HepG2 (cell line): ENCODE results near the gene TJP2. TPM values are rescaled to one million over a fixed set of nuclear protein-coding genes. Genes with fewer than 3 reads are reported as not detected.
A peak's percentile ranks its signal among the peaks of the same experiment; 100 is the strongest.

ENCODE experiments used
- ATAC-seq: fragments of 200-7000 bp; cut with Tn5 transposase; 3 replicates; pipeline ENCODE4 v1.9.1; 2020; ENCODE audit warnings: mild to moderate bottlenecking, moderate library complexity
- BruUV-seq: library from RNA; stranded (reverse); fragments of 400-500 nt; replicated peaks from 2 replicates; lab custom pipeline; 2021; lab: Mats Ljungman, UMichigan
- CTCF ChIA-PET: fragments of 300-600 bp; formaldehyde crosslinking; extraction: SDS; loops from one replicate; lab custom pipeline; 2021; ENCODE audit warnings: low total read pairs, inconsistent platforms, low intra/inter-chr PET ratio; lab: Yijun Ruan, JAX
- POLR2A ChIA-PET: fragments of 350-600 bp; sonication (Branson Sonifier 250); formaldehyde crosslinking; loops from one replicate; lab custom pipeline; 2020; ENCODE audit warnings: antibody characterized with exemption, inconsistent platforms; lab: Yijun Ruan, JAX
- DNase-seq: peaks from one replicate; pipeline ENCODE4 v3.0.0-alpha.2; 2015; ENCODE audit warnings: low spot score
- FAIRE-seq: peaks from 3 replicates; lab custom pipeline; 2011; peaks lifted over from hg19 to GRCh38; lab: Jason Lieb, UNC
- H2AFZ ChIP-seq: one replicate; pipeline ENCODE4 v1.6.1; 2011; ENCODE audit warnings: low read length, inconsistent platforms
- H3K27ac ChIP-seq: fragments of 300-600 bp; 3 replicates; pipeline ENCODE4 v1.8.0; 2011; ENCODE audit warnings: mixed run types, mild to moderate bottlenecking, mixed read lengths, low read length, inconsistent platforms; ENCODE audit not compliant: insufficient read depth; ENCODE audit errors: extremely low read length
- H3K27me3 ChIP-seq, 2 experiments: fragments of 200-600 bp in 1 of 2; 2 replicates in 1 of 2; 3 replicates in 1 of 2; pipeline versions ENCODE4 v1.6.0 to v1.8.0; 2011; ENCODE audit warnings: low read length in 2 of 2, mild to moderate bottlenecking in 2 of 2, moderate library complexity in 2 of 2, inconsistent platforms in 1 of 2; ENCODE audit not compliant: insufficient read depth in 2 of 2, control insufficient read depth in 1 of 2
- H3K36me3 ChIP-seq, 2 experiments: fragments of 200-600 bp in 1 of 2; replicated peaks in 1 of 2; 2 replicates in 1 of 2; 3 replicates in 1 of 2; pipeline versions ENCODE4 v1.5.1 to v1.8.0; 2011; ENCODE audit warnings: low read length in 2 of 2, inconsistent platforms in 1 of 2; ENCODE audit not compliant: insufficient read depth in 2 of 2, control insufficient read depth in 1 of 2
- H3K4me1 ChIP-seq: 2 replicates; pipeline ENCODE4 v1.5.1; 2012; ENCODE audit warnings: low read length, inconsistent platforms; ENCODE audit not compliant: insufficient read depth
- H3K4me2 ChIP-seq: 2 replicates; pipeline ENCODE4 v1.6.0; 2011; ENCODE audit warnings: low read depth, low read length, inconsistent platforms
- H3K4me3 ChIP-seq, 3 experiments: fragments of 200-600 bp in 1 of 3; sonication (generic), shearing (Covaris generic) in 1 of 3; replicated peaks in 1 of 3; 2 replicates each; pipeline ENCODE4 v1.5.1; 2011 to 2016; ENCODE audit warnings: low read length in 3 of 3, inconsistent platforms in 2 of 3, low read depth in 2 of 3, mild to moderate bottlenecking in 2 of 3, control low read depth in 1 of 3, mixed read lengths in 1 of 3; ENCODE audit not compliant: insufficient read depth in 1 of 3
- H3K79me2 ChIP-seq: one replicate; pipeline ENCODE4 v1.6.1; 2011; ENCODE audit warnings: low read length, inconsistent platforms; ENCODE audit not compliant: insufficient read depth
- H3K9ac ChIP-seq: 2 replicates; pipeline ENCODE4 v1.6.0; 2011; ENCODE audit warnings: mild to moderate bottlenecking, low read depth, low read length, inconsistent platforms; ENCODE audit not compliant: insufficient read depth
- H3K9me3 ChIP-seq: 2 replicates; pipeline ENCODE4 v1.5.1; 2012; ENCODE audit warnings: mild to moderate bottlenecking, low read length
- H4K20me1 ChIP-seq: 2 replicates; pipeline ENCODE4 v1.6.0; 2011; ENCODE audit warnings: inconsistent platforms, mild to moderate bottlenecking, low read length, moderate library complexity; ENCODE audit not compliant: insufficient read depth
- HNRNPK ChIP-seq: fragments of 200-400 bp; formaldehyde crosslinking; IDR thresholded peaks from 2 replicates; pipeline ENCODE4 v1.6.1; 2018; ENCODE audit warnings: low read length, low read depth, moderate library complexity, mild to moderate bottlenecking; ENCODE audit not compliant: poor library complexity, severe bottlenecking
- IRF2 ChIP-seq: IDR thresholded peaks from 2 replicates; pipeline ENCODE4 v1.6.1; 2018; ENCODE audit warnings: missing genetic modification reagents, missing compliant biosample characterization
- PAWR ChIP-seq: sonication (generic); formaldehyde crosslinking; IDR thresholded peaks from 2 replicates; pipeline ENCODE4 v1.4.0; 2020; ENCODE audit warnings: missing genetic modification reagents, mild to moderate bottlenecking, borderline replicate concordance
- ZNF225 ChIP-seq: sonication (generic); formaldehyde crosslinking; IDR thresholded peaks from 2 replicates; pipeline ENCODE4 v1.4.0; 2020; ENCODE audit warnings: mild to moderate bottlenecking, missing genetic modification reagents
- ZNF724P ChIP-seq: sonication (generic); formaldehyde crosslinking; IDR thresholded peaks from 2 replicates; pipeline ENCODE4 v1.8.0; 2022; ENCODE audit warnings: missing genetic modification reagents, borderline replicate concordance
- ZNF747 ChIP-seq: sonication (generic); formaldehyde crosslinking; IDR thresholded peaks from 2 replicates; pipeline ENCODE4 v1.8.1; 2023; ENCODE audit warnings: missing genetic modification reagents, mild to moderate bottlenecking, borderline replicate concordance
- WGBS: methylation state at CpG from one replicate; pipeline ENCODE4 v1.1.6; 2017; ENCODE audit warnings: low lambda C conversion rate; 5-methylcytosine and 5-hydroxymethylcytosine counted together
- in situ Hi-C: cut with HindIII; loops from 2 replicates; pipeline ENCODE4 v1.10.0; 2017; ENCODE audit warnings: low pct_unique_long_range_greater_than_20kb; ENCODE audit not compliant: extremely low pct_ligation_motif_present
- intact Hi-C: fragments of 100-400 bp; cut with micrococcal nuclease; formaldehyde crosslinking; loops from one replicate; pipeline ENCODE4 v1.10.0; 2022; ENCODE audit not compliant: unreplicated experiment
- polyA plus RNA-seq, 8 experiments: library from polyadenylated mRNA; depleted of rRNA in 3 of 8; stranded (reverse) in 7 of 8; unstranded in 1 of 8; fragments of >200 nt; fragmentation: Illumina TruSeq in 4 of 8; extraction: Trizol in 4 of 8; gene quantifications; 2 replicates each; pipeline versions ENCODE4 v1.2.1 to v1.2.3, GENCODE V29; 2011 to 2016; ENCODE audit warnings: low read depth in 4 of 8, missing spikeins in 1 of 8, mixed read lengths in 1 of 8; ENCODE audit not compliant: insufficient read depth in 1 of 8
- total RNA-seq, 5 experiments: library from RNA; depleted of rRNA; stranded (reverse); fragments of >200 nt; fragmentation: Illumina TruSeq; extraction: Trizol; gene quantifications; 2 replicates each; pipeline ENCODE4 v1.2.3, GENCODE V29; 2016; ENCODE audit warnings: low read depth in 1 of 5
- TF ChIP-seq, protein P1 (sequence below): sonication (generic); formaldehyde crosslinking; IDR thresholded peaks from 2 replicates; pipeline ENCODE4 v1.4.0; 2020; ENCODE audit warnings: missing genetic modification reagents

TJP2 gene
- total and polyA plus RNA-seq, 2 of the 13 experiments (the other 11 are each of a cell fraction or from before 2014, with no cell fraction given), result 109 to 110 TPM

- in situ Hi-C loops (no loop called here), intact Hi-C loops (no loop called here)
- no peak overlapping the region for H3K4me3 ChIP-seq
- H2AFZ ChIP-seq, result no peak overlapping the region
- 92% methylated on average over 1 of the region's 1 CpG for WGBS
- ChIA-PET CTCF (no interaction called here), POLR2A (no interaction called here)
- peaks cover 25 to 50% of the 10 kb centered on the region in 2 experiments for H3K36me3 ChIP-seq
- H3K9me3 ChIP-seq, result no peaks in the 10 kb centered on the region
- no peaks in the 10 kb centered on the region for H3K79me2 ChIP-seq
- H3K4me1 ChIP-seq, result no peaks in the 10 kb centered on the region
- no peak for ATAC-seq
- H4K20me1 ChIP-seq, result peaks cover 9% of the 10 kb centered on the region; the same call in 1 of the 2 replicates
- FAIRE-seq, result no peak
- H3K27me3 ChIP-seq, result no peaks in the 10 kb centered on the region
- no peak for DNase-seq
- H3K27ac ChIP-seq, result no peak overlapping the region
- BruUV-seq, result no TSS peak
- no peak overlapping the region for H3K9ac ChIP-seq
- no peak overlapping the region for H3K4me2 ChIP-seq
- TF ChIP-seq IRF2 (CRISPR knock-in tag), result no peak
- TF ChIP-seq, protein P1, sequence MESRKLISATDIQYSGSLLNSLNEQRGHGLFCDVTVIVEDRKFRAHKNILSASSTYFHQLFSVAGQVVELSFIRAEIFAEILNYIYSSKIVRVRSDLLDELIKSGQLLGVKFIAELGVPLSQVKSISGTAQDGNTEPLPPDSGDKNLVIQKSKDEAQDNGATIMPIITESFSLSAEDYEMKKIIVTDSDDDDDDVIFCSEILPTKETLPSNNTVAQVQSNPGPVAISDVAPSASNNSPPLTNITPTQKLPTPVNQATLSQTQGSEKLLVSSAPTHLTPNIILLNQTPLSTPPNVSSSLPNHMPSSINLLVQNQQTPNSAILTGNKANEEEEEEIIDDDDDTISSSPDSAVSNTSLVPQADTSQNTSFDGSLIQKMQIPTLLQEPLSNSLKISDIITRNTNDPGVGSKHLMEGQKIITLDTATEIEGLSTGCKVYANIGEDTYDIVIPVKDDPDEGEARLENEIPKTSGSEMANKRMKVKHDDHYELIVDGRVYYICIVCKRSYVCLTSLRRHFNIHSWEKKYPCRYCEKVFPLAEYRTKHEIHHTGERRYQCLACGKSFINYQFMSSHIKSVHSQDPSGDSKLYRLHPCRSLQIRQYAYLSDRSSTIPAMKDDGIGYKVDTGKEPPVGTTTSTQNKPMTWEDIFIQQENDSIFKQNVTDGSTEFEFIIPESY (CRISPR knock-in tag), result no peak
- TF ChIP-seq PAWR (CRISPR knock-in tag), result no peak
- no peak for TF ChIP-seq ZNF225
- TF ChIP-seq ZNF724P (CRISPR knock-in tag), result no peak
- TF ChIP-seq HNRNPK, result peak; percentile 90
- TF ChIP-seq ZNF747 (CRISPR knock-in tag), result no peak
These were observed 81.5 kb downstream of the TJP2 start for GRCh38 chr9:69255591-69255990.
